GM06990 (cell line): ENCODE data around the gene TMEM116.
"Not testable (repeated sequence)": the region's sequence is repeated elsewhere in the genome, so short reads cannot be mapped to it uniquely, and the experiment has no call there.

Source experiments
- DNase-seq: peaks from one replicate; pipeline ENCODE4 v3.0.0-alpha.2; 2011; ENCODE audit not compliant: insufficient read length; ENCODE audit errors: extremely low read depth
- H3K27me3 ChIP-seq: replicated peaks from 2 replicates; pipeline ENCODE4 v1.6.0; 2011; ENCODE audit warnings: low read length; ENCODE audit not compliant: control insufficient read depth, insufficient read depth
- H3K36me3 ChIP-seq: 2 replicates; pipeline ENCODE4 v1.5.1; 2011; ENCODE audit warnings: low read length; ENCODE audit not compliant: control insufficient read depth, insufficient read depth
- H3K4me3 ChIP-seq: replicated peaks from 2 replicates; pipeline ENCODE4 v1.5.1; 2011; ENCODE audit warnings: low read depth, mild to moderate bottlenecking, control low read depth, low read length
- CTCF ChIP-seq: IDR thresholded peaks from 2 replicates; pipeline ENCODE4 v1.5.1; 2011; ENCODE audit warnings: low read length, control low read depth, mild to moderate bottlenecking, inconsistent platforms; ENCODE audit not compliant: insufficient read depth, poor library complexity, severe bottlenecking

The TMEM116 gene

GRCh38 chr12:111954969-111955368 is 58.0 kb downstream of the TMEM116 start:
- H3K36me3 ChIP-seq, result no peaks in the 10 kb centered on the region
- TF ChIP-seq CTCF, result no peak
- H3K4me3 ChIP-seq, result no peak overlapping the region
- H3K27me3 ChIP-seq, result no peaks in the 10 kb centered on the region
- no peak for DNase-seq

- H3K4me3 ChIP-seq, result no peak overlapping the region
- TF ChIP-seq CTCF, result no peak
- H3K36me3 ChIP-seq, result no peaks in the 10 kb centered on the region
- H3K27me3 ChIP-seq, result no peaks in the 10 kb centered on the region
- DNase-seq, result no peak
Observed at GRCh38 chr12:111953455-111953854, 59.5 kb downstream of the TMEM116 start.

GRCh38 chr12:111952084-111952787 is 60.7 kb downstream of the TMEM116 start:
- DNase-seq, H3K27me3 ChIP-seq: not testable (repeated sequence)

GRCh38 chr12:111950961-111951676 is 61.8 kb downstream of the TMEM116 start:
- H3K27me3 ChIP-seq, H3K4me3 ChIP-seq, DNase-seq, H3K36me3 ChIP-seq: not testable (repeated sequence)

More at GRCh38 chr12:111952084-111952787, 60.7 kb downstream of the TMEM116 start:
- H3K4me3 ChIP-seq, H3K36me3 ChIP-seq: not testable (repeated sequence)

GRCh38 chr12:111943929-111944328 is 69.0 kb downstream of the TMEM116 start:
- no peak for TF ChIP-seq CTCF
- H3K27me3 ChIP-seq, result no peaks in the 10 kb centered on the region
- no peaks in the 10 kb centered on the region for H3K36me3 ChIP-seq
- H3K4me3 ChIP-seq, result no peak overlapping the region
- DNase-seq, result no peak

GRCh38 chr12:111942557-111942956 is 70.4 kb downstream of the TMEM116 start:
- DNase-seq, result no peak
- TF ChIP-seq CTCF, result no peak
- Histone ChIP-seq H3K4me3 (no peak overlapping the region), H3K36me3 (no peaks in the 10 kb centered on the region), H3K27me3 (no peaks in the 10 kb centered on the region)
